ENCODE results near the gene CTDSP2.
"Not testable (repeated sequence)": the region's sequence is repeated elsewhere in the genome, so short reads cannot be mapped to it uniquely, and the experiment has no call there.

The CTDSP2 gene

GRCh38 chr12:57852620-57853500 is 6.3 kb upstream of the CTDSP2 start:
- DNase-seq: peak; percentile 13 to 21
- TF ChIP-seq POLR2A (IDR thresholded peaks at IDR 0.05; ENCODE audit: low read length) (no peak), GATA1 (IDR thresholded peaks at IDR 0.05; ENCODE audit: low read depth, low read length) (no peak)

GRCh38 chr12:57852200-57852599 is 5.7 kb upstream of the CTDSP2 start:
- TF ChIP-seq GATA1 (IDR thresholded peaks at IDR 0.05; ENCODE audit: low read depth, low read length): no peak
- TF ChIP-seq POLR2A (IDR thresholded peaks at IDR 0.05; ENCODE audit: low read length): no peak
- no peak for DNase-seq

GRCh38 chr12:57851552-57851951 is 5.0 kb upstream of the CTDSP2 start:
- DNase-seq: no peak
- TF ChIP-seq GATA1 (IDR thresholded peaks at IDR 0.05; ENCODE audit: low read depth, low read length) (no peak), POLR2A (IDR thresholded peaks at IDR 0.05; ENCODE audit: low read length) (no peak)

- TF ChIP-seq POLR2A (IDR thresholded peaks at IDR 0.05; ENCODE audit: low read length) (no peak), GATA1 (IDR thresholded peaks at IDR 0.05; ENCODE audit: low read depth, low read length) (no peak)
- DNase-seq: peak; percentile 8 to 13
These were observed 4.4 kb upstream of the CTDSP2 start for GRCh38 chr12:57850854-57851430.

- DNase-seq: not testable (repeated sequence)
These were observed 2.9 kb upstream of the CTDSP2 start for GRCh38 chr12:57849447-57849846.

GRCh38 chr12:57849035-57849434 is 2.5 kb upstream of the CTDSP2 start:
- peak in 1 of 2 experiments; percentile 37 for DNase-seq
- no peak for TF ChIP-seq POLR2A (IDR thresholded peaks at IDR 0.05; ENCODE audit: low read length)
- TF ChIP-seq GATA1 (IDR thresholded peaks at IDR 0.05; ENCODE audit: low read depth, low read length): no peak

- TF ChIP-seq POLR2A (IDR thresholded peaks at IDR 0.05; ENCODE audit: low read length): no peak
- TF ChIP-seq GATA1 (IDR thresholded peaks at IDR 0.05; ENCODE audit: low read depth, low read length): no peak
- DNase-seq: peak in 1 of 2 experiments; percentile 24
These were observed 1.7 kb upstream of the CTDSP2 start for GRCh38 chr12:57848208-57848607.

- no peak for TF ChIP-seq POLR2A (IDR thresholded peaks at IDR 0.05; ENCODE audit: low read length)
- no peak for TF ChIP-seq GATA1 (IDR thresholded peaks at IDR 0.05; ENCODE audit: low read depth, low read length)
- no peak for DNase-seq
These were observed 298 bp downstream of the CTDSP2 start for GRCh38 chr12:57846285-57846576.

GRCh38 chr12:57845478-57846284 is 848 bp downstream of the CTDSP2 start:
- peak; percentile 65 to 76 for DNase-seq
- TF ChIP-seq GATA1 (IDR thresholded peaks at IDR 0.05; ENCODE audit: low read depth, low read length) (no peak), POLR2A (IDR thresholded peaks at IDR 0.05; ENCODE audit: low read length) (no peak)

- DNase-seq: peak; percentile 56 to 60
- no peak for TF ChIP-seq GATA1 (IDR thresholded peaks at IDR 0.05; ENCODE audit: low read depth, low read length)
- TF ChIP-seq POLR2A (IDR thresholded peaks at IDR 0.05; ENCODE audit: low read length): no peak
These were observed 1.6 kb downstream of the CTDSP2 start for GRCh38 chr12:57844709-57845477.

GRCh38 chr12:57842342-57843294 is 3.9 kb downstream of the CTDSP2 start:
- DNase-seq: no peak
- TF ChIP-seq GATA1 (IDR thresholded peaks at IDR 0.05; ENCODE audit: low read depth, low read length) (no peak), POLR2A (IDR thresholded peaks at IDR 0.05; ENCODE audit: low read length) (no peak)

GRCh38 chr12:57841445-57841844 is 5.1 kb downstream of the CTDSP2 start:
- no peak for DNase-seq

GRCh38 chr12:57840726-57841125 is 5.8 kb downstream of the CTDSP2 start:
- TF ChIP-seq GATA1 (IDR thresholded peaks at IDR 0.05; ENCODE audit: low read depth, low read length) (no peak), POLR2A (IDR thresholded peaks at IDR 0.05; ENCODE audit: low read length) (no peak)
- DNase-seq: peak; percentile 56 to 65

More at GRCh38 chr12:57841445-57841844, 5.1 kb downstream of the CTDSP2 start:
- TF ChIP-seq POLR2A (IDR thresholded peaks at IDR 0.05; ENCODE audit: low read length) (no peak), GATA1 (IDR thresholded peaks at IDR 0.05; ENCODE audit: low read depth, low read length) (no peak)
